Activated T-cell treated with anti-CD3 and anti-CD28 coated beads, Interleukin-2, amount 50 U/mL, for 4 hours (primary cell): Measurements from ENCODE around the gene CCDC86. TPM values are rescaled to one million over a fixed set of nuclear protein-coding genes. Genes with fewer than 3 reads are reported as not detected.

Experiments used
- ATAC-seq, 2 donors: fragments of 200-7000 bp; cut with Tn5 transposase; one replicate each; pipeline ENCODE4 v1.10.0; 2021
- DNase-seq: peaks from one replicate; pipeline ENCODE4 v3.0.0-alpha.2; 2020
- H3K27me3 Mint-ChIP-seq: one replicate; pipeline ENCODE4 v1.8.0; 2021; ENCODE audit warnings: low read depth, mixed read lengths
- H3K36me3 Mint-ChIP-seq: one replicate; pipeline ENCODE4 v1.8.0; 2022; ENCODE audit warnings: mixed read lengths; ENCODE audit not compliant: insufficient read depth
- H3K4me1 Mint-ChIP-seq: one replicate; pipeline ENCODE4 v1.8.0; 2021; ENCODE audit warnings: low read depth, mixed read lengths
- H3K4me3 Mint-ChIP-seq: one replicate; pipeline ENCODE4 v1.8.0; 2021; ENCODE audit warnings: mild to moderate bottlenecking, moderate library complexity, mixed read lengths
- H3K9me3 Mint-ChIP-seq: one replicate; pipeline ENCODE4 v1.8.0; 2021; ENCODE audit warnings: mixed read lengths
- total RNA-seq, 3 donors: library from RNA; stranded (reverse); gene quantifications; one replicate each; pipeline ENCODE4 v1.2.1, GENCODE V29; 2021

The CCDC86 gene
- total RNA-seq, 3 donors from 2014 or later, result 182 to 218 (median 190) TPM

- no peak for ATAC-seq
- no peak for DNase-seq
- Mint-ChIP-seq H3K4me3 (no peak overlapping the region), H3K4me1 (peaks cover 9% of the 10 kb centered on the region), H3K27me3 (no peaks in the 10 kb centered on the region), H3K9me3 (no peaks in the 10 kb centered on the region), H3K36me3 (peaks cover 21% of the 10 kb centered on the region)
These were observed 11.4 kb downstream of the CCDC86 start for GRCh38 chr11:60852982-60853950.

- Mint-ChIP-seq H3K27me3 (no peaks in the 10 kb centered on the region), H3K4me3 (no peak overlapping the region), H3K4me1 (peaks cover 16% of the 10 kb centered on the region), H3K36me3 (peaks cover 16% of the 10 kb centered on the region), H3K9me3 (no peaks in the 10 kb centered on the region)
- no peak for DNase-seq
- ATAC-seq, result no peak
These were observed 12.4 kb downstream of the CCDC86 start for GRCh38 chr11:60854140-60854846.

- Mint-ChIP-seq H3K27me3 (no peaks in the 10 kb centered on the region), H3K4me3 (no peak overlapping the region), H3K9me3 (no peaks in the 10 kb centered on the region), H3K4me1 (peaks cover 18% of the 10 kb centered on the region), H3K36me3 (peaks cover 16% of the 10 kb centered on the region)
- ATAC-seq (peak in 1 of 2 donors; percentile 6), DNase-seq (no peak)
These were observed 13.2 kb downstream of the CCDC86 start for GRCh38 chr11:60854847-60855725.

- Mint-ChIP-seq H3K4me3 (no peak within 1 kb of the TSS), H3K36me3 (peaks cover 10% of the 10 kb centered on the region), H3K9me3 (no peaks in the 10 kb centered on the region), H3K4me1 (peaks cover 18% of the 10 kb centered on the region), H3K27me3 (no peaks in the 10 kb centered on the region)
- DNase-seq (no peak), ATAC-seq (peak in 1 of 2 donors; percentile 50)
These were observed 14.1 kb downstream of the CCDC86 start, which contains the start of gene PTGDR2 for GRCh38 chr11:60855726-60856633. Gene PTGDR2 (minus strand): TSS chr11:60855950. CDS start chr11:60853722, 2,228 bp downstream.

GRCh38 chr11:60857378-60858232, 15.7 kb downstream of the CCDC86 start:
- Mint-ChIP-seq H3K9me3 (no peaks in the 10 kb centered on the region), H3K4me1 (peaks cover 18% of the 10 kb centered on the region), H3K36me3 (peaks cover 3% of the 10 kb centered on the region), H3K27me3 (no peaks in the 10 kb centered on the region), H3K4me3 (no peak overlapping the region)
- ATAC-seq (peak; percentile 12 to 22), DNase-seq (no peak)

GRCh38 chr11:60858236-60858635, 16.3 kb downstream of the CCDC86 start:
- DNase-seq (no peak), ATAC-seq (no peak)
- no peak overlapping the region for H3K4me3 Mint-ChIP-seq
- H3K4me1 Mint-ChIP-seq, result peaks cover 18% of the 10 kb centered on the region
- H3K9me3 Mint-ChIP-seq, result no peaks in the 10 kb centered on the region
- no peaks in the 10 kb centered on the region for H3K27me3 Mint-ChIP-seq
- H3K36me3 Mint-ChIP-seq, result peaks cover under 1% of the 10 kb centered on the region

- Mint-ChIP-seq H3K4me3 (no peak overlapping the region), H3K9me3 (no peaks in the 10 kb centered on the region), H3K36me3 (no peaks in the 10 kb centered on the region), H3K4me1 (peaks cover 18% of the 10 kb centered on the region), H3K27me3 (no peaks in the 10 kb centered on the region)
- peak in 1 of 2 donors; percentile 35 for ATAC-seq
- DNase-seq, result no peak
These were observed 17.0 kb downstream of the CCDC86 start for GRCh38 chr11:60858731-60859464.

- no peak overlapping the region for H3K4me3 Mint-ChIP-seq
- ATAC-seq (no peak), DNase-seq (no peak)
- H3K27me3 Mint-ChIP-seq, result no peaks in the 10 kb centered on the region
- H3K4me1 Mint-ChIP-seq, result peaks cover 18% of the 10 kb centered on the region
- H3K36me3 Mint-ChIP-seq, result no peaks in the 10 kb centered on the region
- no peaks in the 10 kb centered on the region for H3K9me3 Mint-ChIP-seq
These were observed 17.8 kb downstream of the CCDC86 start for GRCh38 chr11:60859616-60860250.

- H3K4me3 Mint-ChIP-seq, result no peak overlapping the region
- H3K36me3 Mint-ChIP-seq, result no peaks in the 10 kb centered on the region
- no peaks in the 10 kb centered on the region for H3K9me3 Mint-ChIP-seq
- H3K4me1 Mint-ChIP-seq, result peaks cover 16% of the 10 kb centered on the region
- H3K27me3 Mint-ChIP-seq, result no peaks in the 10 kb centered on the region
- ATAC-seq, result no peak
- no peak for DNase-seq
These were observed 19.0 kb downstream of the CCDC86 start for GRCh38 chr11:60860943-60861342.

- Mint-ChIP-seq H3K9me3 (no peaks in the 10 kb centered on the region), H3K27me3 (no peaks in the 10 kb centered on the region), H3K4me1 (peaks cover 16% of the 10 kb centered on the region), H3K4me3 (no peak overlapping the region), H3K36me3 (no peaks in the 10 kb centered on the region)
- ATAC-seq (no peak), DNase-seq (no peak)
These were observed 20.3 kb downstream of the CCDC86 start for GRCh38 chr11:60862171-60862570.

GRCh38 chr11:60863550-60864521, 21.9 kb downstream of the CCDC86 start:
- H3K27me3 Mint-ChIP-seq, result no peaks in the 10 kb centered on the region
- DNase-seq (no peak), ATAC-seq (no peak)
- H3K4me1 Mint-ChIP-seq, result peaks cover 6% of the 10 kb centered on the region
- no peaks in the 10 kb centered on the region for H3K9me3 Mint-ChIP-seq
- no peak overlapping the region for H3K4me3 Mint-ChIP-seq
- H3K36me3 Mint-ChIP-seq, result no peaks in the 10 kb centered on the region
